Glomerular visceral epithelial cell (primary cell): ENCODE measurements around the gene CIC.
A peak's percentile ranks its signal among the peaks of the same experiment; 100 is the strongest.

ENCODE experiments used
- DNase-seq: peaks from one replicate; pipeline ENCODE4 v3.0.0-alpha.2; 2016; ENCODE audit errors: extremely low spot score

CIC gene

GRCh38 chr19:42288881-42289555 lies 20.0 kb downstream of the CIC start:
- DNase-seq: no peak

- DNase-seq: no peak
These were observed 20.5 kb downstream of the CIC start for GRCh38 chr19:42289556-42290041.

GRCh38 chr19:42290136-42290522 lies 21.1 kb downstream of the CIC start:
- DNase-seq: no peak

GRCh38 chr19:42290523-42291434 lies 21.7 kb downstream of the CIC start:
- peak; percentile 46 for DNase-seq

GRCh38 chr19:42291435-42291810 lies 22.4 kb downstream of the CIC start:
- no peak for DNase-seq

GRCh38 chr19:42292042-42292960 lies 23.2 kb downstream of the CIC start:
- DNase-seq: no peak

GRCh38 chr19:42292963-42293362 lies 23.9 kb downstream of the CIC start:
- no peak for DNase-seq

GRCh38 chr19:42293540-42293939 lies 24.5 kb downstream of the CIC start:
- no peak for DNase-seq

GRCh38 chr19:42293948-42294347 lies 24.9 kb downstream of the CIC start:
- no peak for DNase-seq

GRCh38 chr19:42294471-42295137 lies 25.6 kb downstream of the CIC start:
- DNase-seq: no peak

GRCh38 chr19:42295342-42295741 lies 26.3 kb downstream of the CIC start:
- DNase-seq: no peak

GRCh38 chr19:42295831-42296525 lies 26.9 kb downstream of the CIC start:
- DNase-seq: peak; percentile 82

GRCh38 chr19:42297039-42297438 lies 28.0 kb downstream of the CIC start:
- DNase-seq: no peak

- DNase-seq: no peak
These were observed 32.7 kb downstream of the CIC start, which contains the start of gene PRR19 for GRCh38 chr19:42301646-42302203. PRR19 (plus strand) TSS chr19:42302132; CDS start chr19:42309585, 7,453 bp downstream.

GRCh38 chr19:42303101-42303464 lies 34.0 kb downstream of the CIC start:
- no peak for DNase-seq

GRCh38 chr19:42303876-42304275 lies 34.8 kb downstream of the CIC start:
- DNase-seq: no peak

- DNase-seq: no peak
These were observed 37.6 kb downstream of the CIC start for GRCh38 chr19:42306646-42307045.

GRCh38 chr19:42309686-42310085 lies 40.6 kb downstream of the CIC start:
- no peak for DNase-seq

GRCh38 chr19:42311657-42312056 lies 42.6 kb downstream of the CIC start:
- no peak for DNase-seq

GRCh38 chr19:42312370-42312769 lies 43.3 kb downstream of the CIC start:
- DNase-seq: no peak
